ENCODE data around the gene VHLL. TPM values are rescaled to one million over a fixed set of nuclear protein-coding genes. Genes with fewer than 3 reads are reported as not detected.

The VHLL gene
- total RNA-seq, 2 donors from 2014 or later: not detected

GRCh38 chr1:156281693-156282478 is 17.2 kb downstream of the VHLL start:
- 6 to 12% methylated on average over 11 to 22 of the region's 22 CpGs for WGBS, 2 experiments (ENCODE audit: insufficient coverage in 1 of 2, insufficient read length in 1 of 2)
- no peaks in the 10 kb centered on the region for H3K9me3 Mint-ChIP-seq
- H3K27ac Mint-ChIP-seq: peak overlapping the region; percentile 89
- peak overlapping the region; percentile 95 for H3K4me3 Mint-ChIP-seq
- no peak for TF ChIP-seq CTCF (conservative IDR thresholded peaks at IDR 0.05)
- H3K27ac ChIP-seq (ENCODE audit: low read depth, low read length): no peak overlapping the region
- H3K27me3 ChIP-seq (ENCODE audit: control insufficient read depth, insufficient read depth, low read length, poor library complexity, severe bottlenecking): no peaks in the 10 kb centered on the region
- no peaks in the 10 kb centered on the region for H3K9me3 ChIP-seq (ENCODE audit: control insufficient read depth, low read length)
- peaks cover 19% of the 10 kb centered on the region for H3K36me3 Mint-ChIP-seq (ENCODE audit: low read depth)
- H3K9ac ChIP-seq (ENCODE audit: extremely low read depth, low read length, poor library complexity, severe bottlenecking): peak overlapping the region; percentile 82
- H3K27me3 Mint-ChIP-seq (ENCODE audit: insufficient read depth): no peaks in the 10 kb centered on the region
- peak overlapping the region; percentile 90 for H3K4me3 ChIP-seq (ENCODE audit: low read length)
- H3K4me1 ChIP-seq (ENCODE audit: control insufficient read depth, insufficient read depth, low read length): peaks cover 6% of the 10 kb centered on the region
- no peak for DNase-seq
- peaks cover 36% of the 10 kb centered on the region for H3K36me3 ChIP-seq (ENCODE audit: control insufficient read depth, insufficient read depth, low read length)
- peaks cover 14% of the 10 kb centered on the region for H3K4me1 Mint-ChIP-seq

GRCh38 chr1:156281281-156281680 is 17.8 kb downstream of the VHLL start:
- WGBS, 2 experiments (ENCODE audit: insufficient coverage in 1 of 2, insufficient read length in 1 of 2): 63 to 83% methylated on average over 6 to 8 of the region's 8 CpGs
- Mint-ChIP-seq H3K4me1 (peaks cover 14% of the 10 kb centered on the region), H3K36me3 (ENCODE audit: low read depth) (peaks cover 25% of the 10 kb centered on the region), H3K27ac (peak overlapping the region; percentile 89), H3K27me3 (ENCODE audit: insufficient read depth) (no peaks in the 10 kb centered on the region), H3K4me3 (peak overlapping the region; percentile 95), H3K9me3 (no peaks in the 10 kb centered on the region)
- TF ChIP-seq CTCF (conservative IDR thresholded peaks at IDR 0.05): no peak
- peaks cover 42% of the 10 kb centered on the region for H3K36me3 ChIP-seq (ENCODE audit: control insufficient read depth, insufficient read depth, low read length)
- DNase-seq: no peak
- H3K4me1 ChIP-seq (ENCODE audit: control insufficient read depth, insufficient read depth, low read length): peaks cover 6% of the 10 kb centered on the region
- no peak overlapping the region for H3K27ac ChIP-seq (ENCODE audit: low read depth, low read length)
- H3K9ac ChIP-seq (ENCODE audit: extremely low read depth, low read length, poor library complexity, severe bottlenecking): peak overlapping the region; percentile 82
- no peaks in the 10 kb centered on the region for H3K27me3 ChIP-seq (ENCODE audit: control insufficient read depth, insufficient read depth, low read length, poor library complexity, severe bottlenecking)
- no peaks in the 10 kb centered on the region for H3K9me3 ChIP-seq (ENCODE audit: control insufficient read depth, low read length)
- peak overlapping the region; percentile 90 for H3K4me3 ChIP-seq (ENCODE audit: low read length)

GRCh38 chr1:156279837-156280236 is 19.3 kb downstream of the VHLL start:
- TF ChIP-seq CTCF (conservative IDR thresholded peaks at IDR 0.05): no peak
- H3K27ac Mint-ChIP-seq: no peak overlapping the region
- no peaks in the 10 kb centered on the region for H3K27me3 ChIP-seq (ENCODE audit: control insufficient read depth, insufficient read depth, low read length, poor library complexity, severe bottlenecking)
- H3K9me3 Mint-ChIP-seq: no peaks in the 10 kb centered on the region
- no peak overlapping the region for H3K9ac ChIP-seq (ENCODE audit: extremely low read depth, low read length, poor library complexity, severe bottlenecking)
- peaks cover 14% of the 10 kb centered on the region for H3K4me1 Mint-ChIP-seq
- H3K9me3 ChIP-seq (ENCODE audit: control insufficient read depth, low read length): no peaks in the 10 kb centered on the region
- H3K4me3 Mint-ChIP-seq: no peak overlapping the region
- no peak for DNase-seq
- H3K4me1 ChIP-seq (ENCODE audit: control insufficient read depth, insufficient read depth, low read length): peaks cover 6% of the 10 kb centered on the region
- WGBS, 2 experiments (ENCODE audit: insufficient coverage in 1 of 2, insufficient read length in 1 of 2): 86 to 98% methylated on average over 1 to 2 of the region's 3 CpGs
- no peak overlapping the region for H3K27ac ChIP-seq (ENCODE audit: low read depth, low read length)
- no peak overlapping the region for H3K4me3 ChIP-seq (ENCODE audit: low read length)
- peaks cover 38% of the 10 kb centered on the region for H3K36me3 Mint-ChIP-seq (ENCODE audit: low read depth)
- no peaks in the 10 kb centered on the region for H3K27me3 Mint-ChIP-seq (ENCODE audit: insufficient read depth)
- H3K36me3 ChIP-seq (ENCODE audit: control insufficient read depth, insufficient read depth, low read length): peaks cover 55% of the 10 kb centered on the region

Measured in endodermal cell (in vitro differentiated cells).